K562 (cell line): ENCODE measurements around the gene USP24. TPM values are rescaled to one million over a fixed set of nuclear protein-coding genes. Genes with fewer than 3 reads are reported as not detected.

Experiments used
- ATAC-seq: fragments of 200-7000 bp; cut with Tn5 transposase; 3 replicates; pipeline ENCODE4 v1.9.1; 2020; ENCODE audit warnings: moderate library complexity
- BruUV-seq: library from RNA; stranded (reverse); fragments of 400-500 nt; replicated peaks from 2 replicates; lab custom pipeline; 2021; lab: Mats Ljungman, UMichigan
- CTCF ChIA-PET: fragments of 300-600 bp; formaldehyde crosslinking; extraction: SDS; loops from one replicate; lab custom pipeline; 2021; ENCODE audit warnings: low intra/inter-chr PET ratio; lab: Yijun Ruan, JAX
- POLR2A ChIA-PET: fragments of 300-600, 350-650 bp; sonication (Branson Sonifier 250); formaldehyde crosslinking; extraction: SDS; loops from one replicate; lab custom pipeline; 2021; ENCODE audit warnings: antibody characterized with exemption, inconsistent platforms; lab: Yijun Ruan, JAX
- DNase-seq, 4 experiments: peaks; one replicate each; pipeline versions ENCODE4 v3.0.0 to v3.0.0-alpha.2; 2011 to 2018; ENCODE audit warnings: low spot score in 3 of 4, mixed read lengths in 3 of 4; ENCODE audit errors: extremely low read depth in 1 of 4
- FAIRE-seq: peaks from 2 replicates; lab custom pipeline; 2011; peaks lifted over from hg19 to GRCh38; lab: Jason Lieb, UNC
- H2AFZ ChIP-seq: 2 replicates; pipeline ENCODE4 v1.6.0; 2011; ENCODE audit warnings: low read depth, low read length, control low read depth, inconsistent platforms
- H3K27ac ChIP-seq: fragments of 200-600 bp; 3 replicates; pipeline ENCODE4 v1.8.0; 2011; ENCODE audit warnings: low read depth, mild to moderate bottlenecking, control low read depth, inconsistent platforms, low read length, moderate library complexity, mixed read lengths; ENCODE audit errors: extremely low read depth
- H3K27me3 ChIP-seq, 2 experiments: fragments of 300-600 bp in 1 of 2; 2 replicates in 1 of 2; 3 replicates in 1 of 2; pipeline versions ENCODE4 v1.6.0 to v1.8.0; 2011; ENCODE audit warnings: inconsistent platforms in 2 of 2, low read length in 2 of 2, mild to moderate bottlenecking in 1 of 2, mixed read lengths in 1 of 2, moderate library complexity in 1 of 2; ENCODE audit not compliant: control insufficient read depth in 2 of 2, insufficient read depth in 2 of 2
- H3K36me3 ChIP-seq: fragments of 300-600 bp; 3 replicates; pipeline ENCODE4 v1.8.0; 2011; ENCODE audit warnings: mild to moderate bottlenecking, low read length, inconsistent platforms; ENCODE audit not compliant: control insufficient read depth, insufficient read depth
- H3K4me1 ChIP-seq, 2 experiments: fragments of 200-600 bp in 1 of 2; replicated peaks in 1 of 2; 2 replicates in 1 of 2; 3 replicates in 1 of 2; pipeline versions ENCODE4 v1.5.1 to v1.8.0; 2011; ENCODE audit warnings: inconsistent platforms in 2 of 2, low read length in 2 of 2, mild to moderate bottlenecking in 1 of 2, mixed read lengths in 1 of 2, moderate library complexity in 1 of 2; ENCODE audit not compliant: control insufficient read depth in 2 of 2, insufficient read depth in 2 of 2
- H3K4me2 ChIP-seq: 2 replicates; pipeline ENCODE4 v1.6.1; 2011; ENCODE audit warnings: low read length, control low read depth, inconsistent platforms, mixed read lengths; ENCODE audit not compliant: insufficient read depth
- H3K4me3 ChIP-seq: fragments of 200-600 bp; sonication (generic), shearing (Covaris generic); 2 replicates; pipeline ENCODE4 v1.5.1; 2016; ENCODE audit warnings: control low read depth, inconsistent platforms
- H3K79me2 ChIP-seq: fragments of 200-600 bp; 3 replicates; pipeline ENCODE4 v1.8.0; 2011; ENCODE audit warnings: low read length, inconsistent platforms; ENCODE audit not compliant: control insufficient read depth, insufficient read depth
- H3K9ac ChIP-seq, 2 experiments: 2 replicates each; pipeline versions ENCODE4 v1.6.0 to v1.6.1; 2011; ENCODE audit warnings: low read depth in 2 of 2, low read length in 2 of 2, control low read depth in 1 of 2, inconsistent platforms in 1 of 2, mild to moderate bottlenecking in 1 of 2, mixed read lengths in 1 of 2; ENCODE audit not compliant: insufficient read depth in 1 of 2
- H3K9me1 ChIP-seq: one replicate; pipeline ENCODE4 v1.6.0; 2011; ENCODE audit warnings: inconsistent platforms, mild to moderate bottlenecking, low read length, moderate library complexity; ENCODE audit not compliant: control insufficient read depth, insufficient read depth
- H3K9me3 ChIP-seq: replicated peaks from 2 replicates; pipeline ENCODE4 v1.5.1; 2011; ENCODE audit warnings: low read depth, low read length, inconsistent platforms; ENCODE audit not compliant: control insufficient read depth, insufficient read depth
- H4K20me1 ChIP-seq: replicated peaks from 2 replicates; pipeline ENCODE4 v1.6.1; 2011; ENCODE audit warnings: low read length, inconsistent platforms, mixed read lengths; ENCODE audit not compliant: control insufficient read depth, insufficient read depth
- ELF2 ChIP-seq: fragments of 250-450 bp; sonication (Bioruptor Pico); IDR thresholded peaks from 2 replicates; pipeline ENCODE4 v1.5.0; 2021; ENCODE audit warnings: mild to moderate bottlenecking
- IFI16 ChIP-seq: fragments of 250-450 bp; sonication (Bioruptor Pico); IDR thresholded peaks from 2 replicates; pipeline ENCODE4 v2.1.2; 2022; ENCODE audit warnings: mild to moderate bottlenecking, inconsistent platforms
- KDM1A ChIP-seq, 2 experiments: fragments of 450-650 bp; IDR thresholded peaks; 2 replicates each; pipeline ENCODE4 v1.6.1; 2016; ENCODE audit warnings: mild to moderate bottlenecking in 2 of 2
- MAZ ChIP-seq, 2 experiments: fragments of 450-650 bp in 1 of 2; sonication (generic) in 1 of 2; formaldehyde crosslinking; IDR thresholded peaks in 1 of 2; conservative IDR thresholded peaks in 1 of 2; 2 replicates each; pipeline versions ENCODE4 v1.4.0 to v1.5.0; 2020; ENCODE audit warnings: mild to moderate bottlenecking in 1 of 2, missing genetic modification reagents in 1 of 2
- PML ChIP-seq: IDR thresholded peaks from 2 replicates; pipeline ENCODE4 v1.6.1; 2012; ENCODE audit warnings: low read length, inconsistent platforms
- RBM15 ChIP-seq: fragments of 200-400 bp; formaldehyde crosslinking; IDR thresholded peaks from 2 replicates; pipeline ENCODE4 v1.6.1; 2018; ENCODE audit warnings: mild to moderate bottlenecking, low read length, moderate library complexity; ENCODE audit not compliant: insufficient read depth
- SIN3A ChIP-seq, 2 experiments: fragments of 150-350 bp in 1 of 2; IDR thresholded peaks; 2 replicates each; pipeline ENCODE4 v1.6.1; 2011 to 2016; ENCODE audit warnings: borderline replicate concordance in 2 of 2, low read depth in 2 of 2, low read length in 2 of 2, mild to moderate bottlenecking in 2 of 2, moderate library complexity in 2 of 2; ENCODE audit not compliant: control insufficient read depth in 1 of 2
- SIN3B ChIP-seq: fragments of 450-650 bp; IDR thresholded peaks from 2 replicates; pipeline ENCODE4 v1.6.1; 2017; ENCODE audit warnings: low read depth, mild to moderate bottlenecking, moderate library complexity
- ZNF75A ChIP-seq: fragments of 450-650 bp; formaldehyde crosslinking; IDR thresholded peaks from 2 replicates; pipeline ENCODE4 v1.4.0; 2020; ENCODE audit warnings: mild to moderate bottlenecking
- ZSCAN29 ChIP-seq: fragments of 450-650 bp; IDR thresholded peaks from 2 replicates; pipeline ENCODE4 v1.6.1; 2017
- WGBS: fragments of 100-300 bp; shearing (Covaris generic); methylation state at CpG from one replicate; pipeline ENCODE4 v1.1.6; 2016; ENCODE audit warnings: low coverage, mixed read lengths; ENCODE audit not compliant: insufficient coverage; ENCODE audit errors: missing lambda C conversion rate; 5-methylcytosine and 5-hydroxymethylcytosine counted together
- in situ Hi-C: fragments of 300-500 bp; cut with MboI; formaldehyde crosslinking; loops from 4 replicates; pipeline ENCODE4 v1.15.0; 2018; ENCODE audit warnings: inconsistent platforms, mixed read lengths
- intact Hi-C: fragments of 100-400 bp; cut with micrococcal nuclease; formaldehyde crosslinking; loops from 2 replicates; pipeline ENCODE4 v1.14.2; 2022
- polyA plus RNA-seq, 8 experiments: library from polyadenylated mRNA; depleted of rRNA in 4 of 8; stranded (reverse) in 5 of 8; unstranded in 3 of 8; fragments of >200 nt; fragmentation: Nextera tagmentation in 2 of 8; fragmentation: Illumina TruSeq in 1 of 8; extraction: Ambion mirVana in 2 of 8; extraction: Trizol in 1 of 8; gene quantifications; 2 replicates each; pipeline versions ENCODE4 v1.2.1 to v1.2.3, GENCODE V29; 2011 to 2014; ENCODE audit warnings: inconsistent platforms in 1 of 8, missing spikeins in 1 of 8
- total RNA-seq, 7 experiments: library from RNA; depleted of rRNA in 6 of 7; stranded (reverse); fragments of >200 nt in 6 of 7; fragmentation: Illumina TruSeq in 2 of 7; extraction: Trizol in 2 of 7; gene quantifications; 2 replicates each; pipeline versions ENCODE4 v1.2.1 to v1.2.3, GENCODE V29; 2011 to 2021; ENCODE audit warnings: low replicate concordance in 1 of 7
- TF ChIP-seq, protein P1 (sequence below): sonication (generic); IDR thresholded peaks from 2 replicates; pipeline ENCODE4 v1.6.1; 2016
- TF ChIP-seq, protein P2 (sequence below): fragments of 250-450 bp; sonication (Bioruptor Pico); IDR thresholded peaks from 2 replicates; pipeline ENCODE4 v1.5.0; 2020; ENCODE audit warnings: mild to moderate bottlenecking
- TF ChIP-seq, protein P3 (sequence below): fragments of 450-650 bp; formaldehyde crosslinking; conservative IDR thresholded peaks from 2 replicates; pipeline ENCODE4 v1.4.0; 2022; ENCODE audit warnings: mild to moderate bottlenecking, missing genetic modification characterization
- TF ChIP-seq, protein P4 (sequence below): IDR thresholded peaks from 2 replicates; pipeline ENCODE4 v1.6.1; 2016; ENCODE audit warnings: missing genetic modification characterization, missing compliant biosample characterization

USP24 gene
- total and polyA plus RNA-seq, 9 of the 15 experiments (the other 6 are each of a cell fraction or from before 2014, with no cell fraction given): 7.7 to 62.6 (median 36.8) TPM

DNA sequence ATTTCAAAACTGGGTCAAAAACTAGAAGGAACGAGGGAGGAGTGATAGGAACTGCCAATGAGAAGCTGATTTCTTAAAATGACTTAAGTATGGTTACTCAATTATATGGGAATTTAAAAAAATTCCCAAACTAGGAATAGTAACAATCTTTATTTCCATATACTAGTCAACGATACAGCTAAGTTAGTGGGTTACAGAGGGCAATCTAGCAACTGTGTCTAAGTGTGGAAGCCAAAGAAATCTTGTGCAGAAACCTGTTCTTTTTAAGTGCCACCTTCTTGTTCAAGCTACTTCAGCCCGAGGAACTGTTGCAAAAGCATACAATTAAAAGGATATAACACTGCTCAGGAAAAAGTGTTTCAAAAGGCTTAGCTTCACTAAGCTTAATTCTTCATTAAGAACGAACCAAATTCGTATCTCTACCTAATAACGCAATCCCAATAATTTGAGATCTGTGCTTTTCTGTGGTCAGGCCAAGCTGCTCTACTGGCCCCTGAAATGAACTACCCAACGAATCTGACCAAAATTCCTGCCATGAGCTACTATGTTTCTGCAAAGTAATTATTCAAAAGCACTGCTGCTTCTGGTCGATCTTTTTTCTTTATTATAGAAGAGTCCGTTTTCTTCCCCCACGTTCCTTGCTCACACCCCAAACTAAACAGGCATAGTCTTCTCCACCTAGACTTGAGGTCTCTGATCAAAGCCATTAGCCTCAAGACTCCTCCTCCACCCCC, 1.8 kb downstream of the USP24 start:
- Histone ChIP-seq H3K9ac (peak overlapping the region; percentile 91 to 100; a peak in 3 of 4 replicates), H3K36me3 (peaks cover 13% of the 10 kb centered on the region), H4K20me1 (no peaks in the 10 kb centered on the region), H3K27ac (peak overlapping the region; percentile 94), H3K9me3 (no peaks in the 10 kb centered on the region), H3K4me1 (peaks cover 15 to 38% of the 10 kb centered on the region in 2 experiments), H3K9me1 (no peaks in the 10 kb centered on the region), H3K27me3 (no peaks in the 10 kb centered on the region), H2AFZ (no peak overlapping the region), H3K4me2 (peak overlapping the region; percentile 84), H3K4me3 (peak overlapping the region; percentile 80), H3K79me2 (peaks cover 85% of the 10 kb centered on the region)
- ATAC-seq: no peak; the same call in none of the 3 replicates
- TF ChIP-seq ELF2 (CRISPR knock-in tag) (no peak), MAZ (CRISPR knock-in tag; conservative IDR thresholded peaks at IDR 0.05 in 1 of 2, IDR thresholded peaks at IDR 0.05 in 1 of 2) (peak in 1 of 2 experiments; percentile 13; a peak in 1 of 4 replicates), RBM15 (no peak), IFI16 (no peak), ZNF75A (no peak), SIN3A (IDR thresholded peaks at IDR 0.05; ENCODE audit: borderline replicate concordance in 2 of 2, control insufficient read depth in 1 of 2, low read depth in 2 of 2, low read length in 2 of 2) (0 out of 4 replicates have a peak, but pooled peaks of 1 of the 2 experiments have one; percentile 19), SIN3B (no peak), PML (no peak), KDM1A (IDR thresholded peaks at IDR 0.05) (peak in 1 of 2 experiments; percentile 40; a peak in 3 of 4 replicates), ZSCAN29 (no peak)
- TF ChIP-seq, protein P1, sequence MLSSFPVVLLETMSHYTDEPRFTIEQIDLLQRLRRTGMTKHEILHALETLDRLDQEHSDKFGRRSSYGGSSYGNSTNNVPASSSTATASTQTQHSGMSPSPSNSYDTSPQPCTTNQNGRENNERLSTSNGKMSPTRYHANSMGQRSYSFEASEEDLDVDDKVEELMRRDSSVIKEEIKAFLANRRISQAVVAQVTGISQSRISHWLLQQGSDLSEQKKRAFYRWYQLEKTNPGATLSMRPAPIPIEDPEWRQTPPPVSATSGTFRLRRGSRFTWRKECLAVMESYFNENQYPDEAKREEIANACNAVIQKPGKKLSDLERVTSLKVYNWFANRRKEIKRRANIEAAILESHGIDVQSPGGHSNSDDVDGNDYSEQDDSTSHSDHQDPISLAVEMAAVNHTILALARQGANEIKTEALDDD: peak; percentile 73
- TF ChIP-seq, protein P2, sequence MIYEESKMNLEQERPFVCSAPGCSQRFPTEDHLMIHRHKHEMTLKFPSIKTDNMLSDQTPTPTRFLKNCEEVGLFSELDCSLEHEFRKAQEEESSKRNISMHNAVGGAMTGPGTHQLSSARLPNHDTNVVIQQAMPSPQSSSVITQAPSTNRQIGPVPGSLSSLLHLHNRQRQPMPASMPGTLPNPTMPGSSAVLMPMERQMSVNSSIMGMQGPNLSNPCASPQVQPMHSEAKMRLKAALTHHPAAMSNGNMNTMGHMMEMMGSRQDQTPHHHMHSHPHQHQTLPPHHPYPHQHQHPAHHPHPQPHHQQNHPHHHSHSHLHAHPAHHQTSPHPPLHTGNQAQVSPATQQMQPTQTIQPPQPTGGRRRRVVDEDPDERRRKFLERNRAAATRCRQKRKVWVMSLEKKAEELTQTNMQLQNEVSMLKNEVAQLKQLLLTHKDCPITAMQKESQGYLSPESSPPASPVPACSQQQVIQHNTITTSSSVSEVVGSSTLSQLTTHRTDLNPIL (CRISPR knock-in tag): no peak
- TF ChIP-seq, protein P3, sequence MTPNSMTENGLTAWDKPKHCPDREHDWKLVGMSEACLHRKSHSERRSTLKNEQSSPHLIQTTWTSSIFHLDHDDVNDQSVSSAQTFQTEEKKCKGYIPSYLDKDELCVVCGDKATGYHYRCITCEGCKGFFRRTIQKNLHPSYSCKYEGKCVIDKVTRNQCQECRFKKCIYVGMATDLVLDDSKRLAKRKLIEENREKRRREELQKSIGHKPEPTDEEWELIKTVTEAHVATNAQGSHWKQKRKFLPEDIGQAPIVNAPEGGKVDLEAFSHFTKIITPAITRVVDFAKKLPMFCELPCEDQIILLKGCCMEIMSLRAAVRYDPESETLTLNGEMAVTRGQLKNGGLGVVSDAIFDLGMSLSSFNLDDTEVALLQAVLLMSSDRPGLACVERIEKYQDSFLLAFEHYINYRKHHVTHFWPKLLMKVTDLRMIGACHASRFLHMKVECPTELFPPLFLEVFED (CRISPR knock-in tag): 0 out of 2 replicates have a peak, but pooled peaks have one; percentile 9
- TF ChIP-seq, protein P4, sequence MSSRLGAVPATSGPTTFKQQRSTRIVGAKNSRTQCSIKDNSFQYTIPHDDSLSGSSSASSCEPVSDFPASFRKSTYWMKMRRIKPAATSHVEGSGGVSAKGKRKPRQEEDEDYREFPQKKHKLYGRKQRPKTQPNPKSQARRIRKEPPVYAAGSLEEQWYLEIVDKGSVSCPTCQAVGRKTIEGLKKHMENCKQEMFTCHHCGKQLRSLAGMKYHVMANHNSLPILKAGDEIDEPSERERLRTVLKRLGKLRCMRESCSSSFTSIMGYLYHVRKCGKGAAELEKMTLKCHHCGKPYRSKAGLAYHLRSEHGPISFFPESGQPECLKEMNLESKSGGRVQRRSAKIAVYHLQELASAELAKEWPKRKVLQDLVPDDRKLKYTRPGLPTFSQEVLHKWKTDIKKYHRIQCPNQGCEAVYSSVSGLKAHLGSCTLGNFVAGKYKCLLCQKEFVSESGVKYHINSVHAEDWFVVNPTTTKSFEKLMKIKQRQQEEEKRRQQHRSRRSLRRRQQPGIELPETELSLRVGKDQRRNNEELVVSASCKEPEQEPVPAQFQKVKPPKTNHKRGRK (tag): no peak
- intact Hi-C loops (loop anchor here (2.0 to 5.0 kb wide), 3 partner anchors 36 to 73 kb away; no protein-coding TSS in a partner anchor), in situ Hi-C loops (no loop called here)
- peak; percentile 32 for FAIRE-seq
- POLR2A ChIA-PET: interaction anchor here (0.6 to 3.9 kb wide), 14 partner anchors 8 to 855 kb away, joined by 3 to 23 read pairs (median 4); no protein-coding TSS in a partner anchor
- TSS peak; percentile 38 for BruUV-seq
- CTCF ChIA-PET: interaction anchor here (0.6 kb wide), 1 partner anchor 1137 kb away, joined by 3 read pairs; no protein-coding TSS in a partner anchor
- peak in 2 of 4 experiments; percentile 51 to 63 for DNase-seq
- 1% methylated on average over 10 of the region's 10 CpGs for WGBS
